Mesothelial cell of epicardium (in vitro differentiated cells): ENCODE results near the gene EPOP. TPM values are rescaled to one million over a fixed set of nuclear protein-coding genes. Genes with fewer than 3 reads are reported as not detected.

Source experiments
- DNase-seq, 2 experiments: peaks; one replicate each; pipeline ENCODE4 v3.0.0; 2021; ENCODE audit warnings: low spot score in 2 of 2; ENCODE audit not compliant: unreplicated experiment in 2 of 2
- H3K27ac Mint-ChIP-seq: 2 replicates; pipeline ENCODE4 v1.8.0; 2021; ENCODE audit warnings: mixed read lengths
- H3K27me3 Mint-ChIP-seq: 2 replicates; pipeline ENCODE4 v1.8.0; 2021; ENCODE audit warnings: low read depth, mixed read lengths
- H3K36me3 Mint-ChIP-seq: 2 replicates; pipeline ENCODE4 v1.8.0; 2021; ENCODE audit warnings: mixed read lengths
- H3K4me1 Mint-ChIP-seq: 2 replicates; pipeline ENCODE4 v1.8.0; 2021; ENCODE audit warnings: mixed read lengths
- H3K4me3 Mint-ChIP-seq: 2 replicates; pipeline ENCODE4 v1.8.0; 2021; ENCODE audit warnings: mild to moderate bottlenecking, moderate library complexity, mixed read lengths
- H3K9me3 Mint-ChIP-seq: 2 replicates; pipeline ENCODE4 v1.8.0; 2021; ENCODE audit warnings: mixed read lengths
- CTCF ChIP-seq: fragments of 200-600 bp; sonication (generic); IDR thresholded peaks from one replicate; pipeline ENCODE4 v1.5.0; 2021; ENCODE audit warnings: antibody characterized with exemption; ENCODE audit not compliant: unreplicated experiment
- total RNA-seq: library from RNA; stranded (reverse); gene quantifications from 3 replicates; pipeline ENCODE4 v1.2.1, GENCODE V29; 2021

The EPOP gene
- total RNA-seq, 1 donor from 2014 or later = 3.7 TPM

- Mint-ChIP-seq H3K27ac (no peak overlapping the region), H3K36me3 (no peaks in the 10 kb centered on the region), H3K4me1 (peaks cover 12% of the 10 kb centered on the region), H3K4me3 (no peak overlapping the region), H3K27me3 (peaks cover 18% of the 10 kb centered on the region), H3K9me3 (no peaks in the 10 kb centered on the region)
- no peak for DNase-seq
- TF ChIP-seq CTCF = no peak
Measured at GRCh38 chr17:38658741-38659345, 15.9 kb downstream of the EPOP start.

- TF ChIP-seq CTCF = no peak
- peaks cover 12% of the 10 kb centered on the region for H3K4me1 Mint-ChIP-seq
- no peak overlapping the region for H3K27ac Mint-ChIP-seq
- no peaks in the 10 kb centered on the region for H3K36me3 Mint-ChIP-seq
- no peak for DNase-seq
- H3K27me3 Mint-ChIP-seq = peaks cover 21% of the 10 kb centered on the region
- no peak overlapping the region for H3K4me3 Mint-ChIP-seq
- no peaks in the 10 kb centered on the region for H3K9me3 Mint-ChIP-seq
Measured at GRCh38 chr17:38657824-38658740, 16.7 kb downstream of the EPOP start.

- H3K4me3 Mint-ChIP-seq = no peak overlapping the region
- no peaks in the 10 kb centered on the region for H3K9me3 Mint-ChIP-seq
- no peaks in the 10 kb centered on the region for H3K36me3 Mint-ChIP-seq
- TF ChIP-seq CTCF = no peak
- H3K4me1 Mint-ChIP-seq = peaks cover 12% of the 10 kb centered on the region
- H3K27ac Mint-ChIP-seq = no peak overlapping the region
- peaks cover 22% of the 10 kb centered on the region for H3K27me3 Mint-ChIP-seq
- DNase-seq = no peak
Measured at GRCh38 chr17:38656959-38657823, 17.6 kb downstream of the EPOP start.

GRCh38 chr17:38654411-38655398, 20.1 kb downstream of the EPOP start:
- H3K27ac Mint-ChIP-seq = no peak overlapping the region
- H3K36me3 Mint-ChIP-seq = no peaks in the 10 kb centered on the region
- H3K27me3 Mint-ChIP-seq = peaks cover 22% of the 10 kb centered on the region
- H3K4me3 Mint-ChIP-seq = no peak overlapping the region
- H3K4me1 Mint-ChIP-seq = peaks cover 12% of the 10 kb centered on the region
- no peak for DNase-seq
- no peaks in the 10 kb centered on the region for H3K9me3 Mint-ChIP-seq
- no peak for TF ChIP-seq CTCF
